Calu3 (cell line): ENCODE measurements around the gene CDYL2. TPM values are rescaled to one million over a fixed set of nuclear protein-coding genes. Genes with fewer than 3 reads are reported as not detected.
"Not testable (repeated sequence)": the region's sequence is repeated elsewhere in the genome, so short reads cannot be mapped to it uniquely, and the experiment has no call there.

Source experiments
- BruUV-seq: library from RNA; stranded (reverse); fragments of 400-500 nt; replicated peaks from 2 replicates; lab custom pipeline; 2021; lab: Mats Ljungman, UMichigan
- CTCF ChIA-PET: fragments of 300-600 bp; sonication (Branson Sonifier 250); formaldehyde crosslinking; loops from one replicate; lab custom pipeline; 2022; ENCODE audit warnings: antibody characterized with exemption; lab: Charles Lee
- DNase-seq: peaks from one replicate; pipeline ENCODE4 v3.0.0; 2022
- H3K27ac Mint-ChIP-seq: one replicate; pipeline ENCODE4 v1.8.0; 2022; ENCODE audit warnings: mixed read lengths; ENCODE audit not compliant: unreplicated experiment
- H3K27me3 Mint-ChIP-seq: one replicate; pipeline ENCODE4 v1.8.0; 2022; ENCODE audit warnings: mixed read lengths; ENCODE audit not compliant: unreplicated experiment
- H3K36me3 Mint-ChIP-seq: one replicate; pipeline ENCODE4 v1.8.0; 2022; ENCODE audit warnings: mild to moderate bottlenecking, moderate library complexity, mixed read lengths; ENCODE audit not compliant: insufficient read depth, unreplicated experiment
- H3K4me1 Mint-ChIP-seq: one replicate; pipeline ENCODE4 v1.8.0; 2022; ENCODE audit warnings: mild to moderate bottlenecking, low read depth, mixed read lengths; ENCODE audit not compliant: unreplicated experiment
- H3K4me3 Mint-ChIP-seq: one replicate; pipeline ENCODE4 v1.8.0; 2022; ENCODE audit warnings: mild to moderate bottlenecking, low read depth, moderate library complexity, mixed read lengths; ENCODE audit not compliant: unreplicated experiment
- H3K9me3 Mint-ChIP-seq: one replicate; pipeline ENCODE4 v1.8.0; 2022; ENCODE audit warnings: low read depth, mixed read lengths; ENCODE audit not compliant: unreplicated experiment
- CTCF ChIP-seq: fragments of 200-600 bp; IDR thresholded peaks from one replicate; pipeline ENCODE4 v1.8.0; 2022; ENCODE audit warnings: antibody characterized with exemption; ENCODE audit not compliant: unreplicated experiment
- intact Hi-C: fragments of 100-400 bp; cut with micrococcal nuclease; formaldehyde crosslinking; loops from one replicate; pipeline ENCODE4 v1.10.0; 2022; ENCODE audit not compliant: unreplicated experiment
- total RNA-seq: library from RNA; stranded (reverse); gene quantifications from 2 replicates; pipeline ENCODE4 v1.2.3, GENCODE V29; 2022

The CDYL2 gene
- total RNA-seq, 1 experiment from 2014 or later = 1.0 TPM

GRCh38 chr16:80788027-80788426, 16.4 kb downstream of the CDYL2 start:
- Mint-ChIP-seq H3K9me3 (no peaks in the 10 kb centered on the region), H3K4me3 (no peak overlapping the region), H3K27me3 (peaks cover 43% of the 10 kb centered on the region), H3K36me3 (no peaks in the 10 kb centered on the region), H3K4me1 (no peaks in the 10 kb centered on the region), H3K27ac (no peak overlapping the region)
- intact Hi-C loops = no loop called here
- CTCF ChIA-PET = no interaction called here
- TF ChIP-seq CTCF = no peak
- no peak for DNase-seq
- BruUV-seq = no TSS peak

GRCh38 chr16:80786561-80786960, 17.8 kb downstream of the CDYL2 start:
- BruUV-seq, H3K9me3 Mint-ChIP-seq, H3K27ac Mint-ChIP-seq, intact Hi-C loops, CTCF ChIA-PET, H3K36me3 Mint-ChIP-seq, H3K4me3 Mint-ChIP-seq, H3K4me1 Mint-ChIP-seq, DNase-seq: not testable (repeated sequence)
- H3K27me3 Mint-ChIP-seq = peaks cover 29% of the 10 kb centered on the region

GRCh38 chr16:80784951-80785350, 19.4 kb downstream of the CDYL2 start:
- TF ChIP-seq CTCF = no peak
- intact Hi-C loops = no loop called here
- H3K36me3 Mint-ChIP-seq = no peaks in the 10 kb centered on the region
- peaks cover 13% of the 10 kb centered on the region for H3K27me3 Mint-ChIP-seq
- H3K27ac Mint-ChIP-seq = no peak overlapping the region
- BruUV-seq = no TSS peak
- H3K4me1 Mint-ChIP-seq = no peaks in the 10 kb centered on the region
- H3K9me3 Mint-ChIP-seq = no peaks in the 10 kb centered on the region
- H3K4me3 Mint-ChIP-seq = no peak overlapping the region
- DNase-seq = no peak
- CTCF ChIA-PET = no interaction called here

GRCh38 chr16:80778703-80779102, 25.7 kb downstream of the CDYL2 start:
- H3K9me3 Mint-ChIP-seq = no peaks in the 10 kb centered on the region
- H3K27ac Mint-ChIP-seq = no peak overlapping the region
- no peak for TF ChIP-seq CTCF
- H3K4me1 Mint-ChIP-seq = no peaks in the 10 kb centered on the region
- no peaks in the 10 kb centered on the region for H3K27me3 Mint-ChIP-seq
- BruUV-seq = no TSS peak
- intact Hi-C loops = no loop called here
- H3K4me3 Mint-ChIP-seq = no peak overlapping the region
- CTCF ChIA-PET = no interaction called here
- DNase-seq = no peak
- H3K36me3 Mint-ChIP-seq = no peaks in the 10 kb centered on the region

GRCh38 chr16:80776856-80777255, 27.5 kb downstream of the CDYL2 start:
- CTCF ChIA-PET = interaction anchor here (0.7 kb wide), 2 partner anchors 700 to 747 kb away, joined by 3 to 5 read pairs; no protein-coding TSS in a partner anchor
- DNase-seq = no peak
- TF ChIP-seq CTCF = no peak
- Mint-ChIP-seq H3K9me3 (no peaks in the 10 kb centered on the region), H3K36me3 (no peaks in the 10 kb centered on the region), H3K4me3 (no peak overlapping the region), H3K4me1 (no peaks in the 10 kb centered on the region), H3K27me3 (no peaks in the 10 kb centered on the region), H3K27ac (no peak overlapping the region)
- intact Hi-C loops = no loop called here
- BruUV-seq = no TSS peak
